T-helper 9 cell (primary cell): Measurements from ENCODE around the gene ZBTB2.
"Not testable (repeated sequence)": the region's sequence is repeated elsewhere in the genome, so short reads cannot be mapped to it uniquely, and the experiment has no call there.

Source experiments
- DNase-seq: peaks from one replicate; pipeline ENCODE4 v3.0.0-alpha.2; 2020

Gene ZBTB2

DNA sequence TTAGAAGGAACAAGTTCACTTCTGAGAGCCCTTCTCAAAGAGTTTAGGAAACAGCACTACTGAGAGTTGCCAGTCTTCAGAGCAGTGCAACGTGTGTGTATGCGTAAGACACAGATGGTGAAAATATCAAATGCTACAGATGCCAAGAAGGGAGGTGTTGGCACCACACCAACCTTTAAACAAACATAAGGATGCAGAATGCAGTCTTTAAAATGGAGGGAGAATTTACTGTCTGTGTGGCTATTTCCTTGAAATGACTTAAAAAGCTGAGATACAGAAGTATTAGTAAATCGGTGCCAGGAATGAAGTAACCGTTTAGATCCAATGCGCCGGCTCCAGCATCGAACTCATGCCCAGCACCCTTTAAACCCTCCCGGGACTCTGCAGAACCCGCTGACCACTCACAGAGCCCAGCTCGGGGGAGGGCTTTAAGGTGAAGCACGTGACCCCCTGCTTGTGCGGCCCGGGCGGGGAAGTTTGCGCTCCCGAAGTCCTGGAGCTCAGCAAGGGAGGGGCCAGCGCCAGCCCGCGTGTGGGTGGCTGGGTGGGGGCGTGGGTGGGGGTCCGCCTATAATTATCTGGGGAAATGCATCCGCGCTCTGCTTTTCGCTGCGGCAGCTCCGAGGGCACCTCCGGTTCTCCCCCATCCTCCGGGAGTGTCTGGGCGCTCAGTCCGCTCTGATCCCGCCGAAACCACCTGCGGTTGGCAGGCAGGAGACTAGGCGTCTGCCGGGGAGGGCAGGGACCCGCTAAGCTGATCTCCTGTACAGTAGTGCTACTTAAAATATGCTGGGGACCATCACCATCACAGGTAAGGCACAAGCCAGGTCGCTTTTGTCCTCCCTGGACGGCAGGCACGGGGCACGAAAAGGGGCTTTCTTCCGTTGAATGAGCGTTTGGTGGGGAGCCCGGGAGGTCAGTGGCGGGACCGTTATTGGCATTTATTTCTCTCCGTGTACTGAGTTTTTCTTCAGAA, 66.0 kb downstream of the ZBTB2 start:
- DNase-seq = peak; percentile 12

DNA sequence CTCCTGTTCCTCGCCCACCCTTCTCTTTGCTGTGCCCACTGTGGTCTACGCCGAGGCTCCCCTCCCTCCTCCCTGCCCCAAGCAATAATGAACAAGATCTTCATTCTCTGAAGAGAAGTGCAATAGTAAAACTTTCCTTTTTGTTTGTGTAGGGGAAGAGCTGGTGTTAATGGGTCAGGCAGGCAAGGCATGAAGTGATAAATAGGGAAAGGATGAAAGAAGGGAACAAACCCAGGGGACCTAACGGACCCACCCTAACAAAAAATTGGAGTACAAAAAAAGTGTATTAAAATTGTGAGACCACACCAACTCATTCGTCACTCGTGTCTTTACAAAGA, 66.9 kb downstream of the ZBTB2 start:
- no peak for DNase-seq

- DNase-seq = peak; percentile 68
These were observed 67.4 kb downstream of the ZBTB2 start for GRCh38 chr6:151323791-151324487.

DNA sequence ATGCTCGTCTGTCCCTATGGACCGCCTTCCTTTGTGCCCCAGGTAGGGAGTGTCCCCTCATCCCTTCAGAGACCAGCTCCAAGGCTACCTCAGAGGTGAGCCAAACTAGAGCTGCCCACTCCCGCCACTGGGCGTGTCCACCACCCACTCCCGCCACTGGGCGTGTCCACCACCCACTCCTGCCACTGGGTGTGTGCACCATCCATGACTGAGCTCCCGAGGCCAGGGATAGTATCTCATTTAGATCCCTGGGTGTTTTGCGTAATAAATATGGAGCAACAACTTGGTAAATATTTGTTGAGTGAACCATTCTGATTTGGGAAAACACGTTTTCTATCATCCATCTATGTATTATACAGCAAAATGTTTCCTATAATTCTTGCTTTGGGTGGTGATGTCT, 68.8 kb downstream of the ZBTB2 start:
- no peak for DNase-seq

DNA sequence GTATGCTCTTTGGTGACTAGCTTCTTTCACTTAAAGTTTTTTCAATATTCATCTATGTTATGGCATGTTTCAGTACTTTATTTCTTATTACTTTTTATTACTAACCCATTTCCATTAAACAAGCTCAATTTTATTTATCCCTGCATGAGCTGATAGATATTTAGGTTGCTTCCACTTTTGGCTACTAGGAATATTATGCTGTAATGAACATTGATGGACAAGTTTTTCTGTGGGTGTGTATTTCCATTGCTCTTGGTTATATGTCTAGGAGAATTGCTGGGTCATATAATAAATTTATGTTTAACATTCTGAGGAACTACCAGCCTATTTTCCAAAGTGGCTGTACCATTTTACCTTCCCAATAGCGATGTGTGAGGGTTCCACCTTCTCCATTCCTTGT, 69.9 kb downstream of the ZBTB2 start:
- DNase-seq = no peak

GRCh38 chr6:151320140-151320539, 71.2 kb downstream of the ZBTB2 start:
- no peak for DNase-seq

DNA sequence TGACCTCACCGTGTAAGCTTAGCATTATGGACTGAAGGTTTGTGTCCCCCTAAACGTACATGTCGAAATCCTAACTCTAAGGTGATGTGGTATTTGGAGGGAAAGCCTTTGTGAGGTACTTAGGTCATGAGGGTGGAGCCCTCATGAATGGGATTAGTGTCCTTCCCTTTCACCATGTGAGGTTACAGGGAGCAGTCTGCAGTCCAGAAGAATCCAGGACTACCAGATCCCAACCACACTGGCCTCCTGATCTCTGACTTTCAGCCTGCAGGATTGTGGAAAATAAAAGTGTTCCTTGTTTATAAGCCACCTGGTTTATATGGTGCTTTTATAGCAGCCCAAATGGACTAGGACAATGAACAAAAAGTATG, 73.4 kb downstream of the ZBTB2 start:
- DNase-seq = no peak

DNA sequence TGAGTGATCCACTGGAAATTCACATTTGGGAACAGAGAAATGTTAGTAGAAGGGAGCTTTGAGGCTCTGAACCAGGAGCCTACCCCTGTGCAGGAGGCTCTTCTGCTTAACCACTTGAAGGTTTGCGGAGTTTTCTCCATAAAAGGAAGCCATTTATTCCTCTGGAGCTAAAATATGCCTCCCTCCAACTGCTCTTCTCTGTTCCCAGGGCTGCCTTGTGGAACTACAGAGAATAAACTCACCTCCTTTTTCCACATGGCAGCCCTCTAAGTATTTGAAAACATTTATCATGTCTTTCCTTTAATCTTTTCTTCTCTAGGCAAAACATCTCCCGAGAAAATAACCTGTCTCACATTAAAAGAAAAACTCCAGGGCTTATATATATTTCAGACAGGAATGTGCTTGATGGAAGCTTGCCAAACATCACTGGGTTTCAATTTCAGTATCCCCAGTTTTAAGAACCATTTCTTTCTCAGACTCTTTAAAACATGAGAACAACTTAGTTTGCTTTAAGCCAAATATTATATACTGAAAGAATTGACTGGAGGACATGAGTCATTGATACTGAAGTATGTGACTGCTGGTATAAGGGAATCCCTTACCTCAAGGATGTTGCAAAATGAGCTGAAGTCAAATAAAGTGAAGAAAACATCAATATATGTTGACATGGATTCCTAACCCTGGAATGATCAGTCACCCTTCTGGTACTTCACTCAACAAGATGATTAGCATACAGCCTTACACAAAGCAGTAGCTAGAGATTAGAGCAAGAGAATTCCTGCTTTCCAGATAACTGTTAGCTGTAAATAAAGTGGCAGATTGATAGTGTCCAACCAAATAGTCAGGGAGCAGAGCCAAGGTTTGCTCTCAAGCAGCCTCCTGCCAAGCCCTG, 74.0 kb downstream of the ZBTB2 start:
- DNase-seq = no peak

DNA sequence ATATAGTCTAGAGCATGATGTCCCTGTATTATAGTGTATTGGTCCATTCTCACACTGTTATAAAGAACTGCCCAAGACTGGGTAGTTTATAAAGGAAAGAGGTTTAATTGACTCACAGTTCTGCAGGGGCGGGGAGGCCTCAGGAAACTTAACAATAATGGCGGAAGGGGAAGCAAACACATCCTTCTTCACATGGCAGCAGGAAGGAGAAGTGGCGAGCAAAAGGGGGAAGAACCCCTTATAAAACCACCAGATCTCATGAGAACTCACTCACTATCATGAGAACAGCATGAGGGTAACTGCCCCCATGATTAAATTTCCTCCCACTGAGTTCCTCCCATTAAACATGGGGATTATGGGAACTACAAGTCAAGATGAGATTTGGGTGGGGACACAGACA, 75.7 kb downstream of the ZBTB2 start:
- not testable (repeated sequence) for DNase-seq
